T1000 (cell line): Measurements from ENCODE around the gene LHFPL3.
"Not testable (repeated sequence)": the region's sequence is repeated elsewhere in the genome, so short reads cannot be mapped to it uniquely, and the experiment has no call there.

ENCODE experiments used
- DNase-seq: peaks from one replicate; lab custom pipeline; 2025; ENCODE audit warnings: mixed read lengths; lab: John Stamatoyannopoulos, UW

The LHFPL3 gene

DNA sequence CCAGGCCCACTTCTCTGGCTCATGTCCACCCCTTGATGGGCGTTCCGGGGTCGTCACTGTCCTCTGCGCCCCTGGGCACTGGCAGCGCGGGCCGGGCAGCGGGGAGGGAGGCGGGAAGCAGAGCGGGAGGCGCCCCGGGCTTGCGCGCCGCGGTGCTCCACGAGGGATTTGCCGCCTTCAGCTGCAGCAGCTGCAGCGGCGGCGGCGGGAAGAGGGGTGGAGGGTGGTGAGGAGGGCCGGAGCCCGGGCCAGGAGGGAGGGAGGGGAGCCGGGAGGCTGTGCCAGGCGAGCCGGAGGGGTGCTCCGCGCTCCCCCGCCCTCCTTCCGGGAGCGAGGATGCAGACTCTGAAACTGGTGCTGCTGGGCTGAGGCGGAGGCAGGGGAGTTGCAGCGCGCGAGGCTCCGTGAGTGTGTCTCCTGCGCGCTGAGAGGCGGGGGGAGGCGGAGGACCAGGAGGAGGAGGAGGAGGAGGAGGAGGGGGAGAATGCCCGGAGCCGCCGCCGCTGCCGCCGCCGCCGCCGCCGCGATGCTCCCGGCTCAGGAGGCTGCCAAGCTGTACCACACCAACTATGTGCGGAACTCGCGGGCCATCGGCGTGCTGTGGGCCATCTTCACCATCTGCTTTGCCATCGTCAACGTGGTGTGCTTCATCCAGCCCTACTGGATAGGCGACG is at the start of gene LHFPL3:
TSS of gene LHFPL3 (plus strand) at position 308 of the 674 bp plus-strand sequence.
- DNase-seq = no peak

DNA sequence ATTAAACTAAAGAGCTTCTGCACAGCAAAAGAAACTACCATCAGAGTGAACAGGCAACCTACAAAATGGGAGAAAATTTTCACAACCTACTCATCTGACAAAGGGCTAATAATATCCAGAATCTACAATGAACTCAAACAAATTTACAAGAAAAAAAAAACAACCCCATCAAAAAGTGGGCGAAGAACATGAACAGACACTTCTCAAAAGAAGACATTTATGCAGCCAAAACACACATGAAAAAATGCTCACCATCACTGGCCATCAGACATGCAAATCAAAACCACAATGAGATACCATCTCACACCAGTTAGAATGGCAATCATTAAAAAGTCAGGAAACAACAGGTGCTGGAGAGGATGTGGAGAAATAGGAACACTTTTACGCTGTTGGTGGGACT is 46.7 kb upstream of the LHFPL3 start:
- DNase-seq = not testable (repeated sequence)

DNA sequence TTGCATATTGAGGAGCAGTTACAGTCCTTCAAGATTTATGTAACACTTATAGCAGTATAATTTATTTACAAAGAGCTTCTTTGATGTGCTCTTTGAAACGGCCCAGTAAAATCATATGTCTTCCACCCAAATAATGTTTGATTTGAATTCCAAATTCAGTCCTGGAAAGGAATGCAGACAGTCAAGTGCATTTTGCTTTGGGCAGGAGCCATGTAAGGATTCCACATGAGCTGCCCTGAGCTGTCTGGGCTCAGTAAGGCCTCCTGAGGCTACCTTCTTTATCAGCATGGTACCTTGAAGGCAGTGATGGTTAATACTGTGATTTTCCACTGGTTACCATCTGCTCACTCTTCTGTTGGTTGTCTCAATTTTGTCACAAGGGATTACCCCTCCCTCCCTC is 41.6 kb upstream of the LHFPL3 start:
- DNase-seq = no peak

DNA sequence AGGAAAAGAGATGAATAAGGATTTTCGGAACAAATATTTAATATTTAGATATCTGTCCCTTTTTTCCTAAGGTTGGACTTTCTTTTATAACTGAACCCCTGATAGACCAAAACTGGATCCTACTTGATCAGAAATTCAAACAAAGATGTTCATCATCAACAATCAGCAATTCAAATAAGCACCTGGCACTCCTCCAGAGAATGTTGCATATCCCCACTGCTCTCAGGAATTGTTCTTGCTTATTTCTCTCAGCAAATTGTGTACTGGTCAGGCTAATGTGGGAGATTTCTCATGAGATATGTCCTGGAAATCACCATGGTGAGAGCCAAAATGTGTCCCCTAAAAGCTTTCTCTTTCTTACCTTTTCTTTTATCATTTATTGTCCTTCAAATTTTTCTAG is 40.3 kb upstream of the LHFPL3 start:
- no peak for DNase-seq

GRCh38 chr7:104294291-104294690 is 34.1 kb upstream of the LHFPL3 start:
- DNase-seq = no peak

DNA sequence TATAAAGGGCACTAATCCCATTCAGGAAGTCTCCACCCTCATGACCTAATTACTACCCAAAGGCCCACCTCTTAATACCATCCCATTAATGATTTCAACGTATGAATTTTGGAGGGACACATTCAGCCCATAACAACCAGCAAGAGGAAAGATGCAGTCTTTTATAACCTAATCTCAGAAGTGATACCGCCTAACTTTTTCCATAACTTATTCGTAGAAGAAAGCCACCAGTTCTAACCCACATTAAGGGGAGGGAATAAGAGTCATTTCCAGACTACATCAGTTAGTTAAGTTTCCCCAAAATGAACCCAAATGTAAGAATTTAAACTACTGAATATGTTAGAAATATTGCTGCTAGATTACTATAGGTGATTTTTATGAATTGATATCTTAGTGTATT is 32.1 kb upstream of the LHFPL3 start:
- DNase-seq = no peak

GRCh38 chr7:104296900-104297299 is 31.5 kb upstream of the LHFPL3 start:
- no peak for DNase-seq

- DNase-seq = no peak
Observed at GRCh38 chr7:104299323-104299722, 29.1 kb upstream of the LHFPL3 start.

DNA sequence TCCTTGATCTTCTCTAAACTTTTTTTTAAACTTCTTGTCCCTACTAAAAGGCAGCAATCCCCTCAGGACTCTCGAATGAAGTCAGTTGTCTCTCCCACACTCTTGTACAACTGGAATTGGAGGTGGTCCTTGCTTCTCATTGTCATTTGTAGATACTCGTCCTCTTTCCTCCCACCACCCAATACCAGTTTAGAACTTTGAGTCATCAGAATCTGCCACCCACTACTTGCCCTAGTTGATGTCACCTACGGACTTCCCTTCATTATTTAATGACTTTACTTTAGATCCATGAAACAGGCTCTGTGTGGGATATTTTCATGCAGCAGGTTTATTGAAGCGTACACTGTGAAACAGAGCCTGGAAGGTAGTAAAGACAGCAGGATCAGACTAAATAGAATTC is 28.6 kb upstream of the LHFPL3 start:
- DNase-seq = no peak

DNA sequence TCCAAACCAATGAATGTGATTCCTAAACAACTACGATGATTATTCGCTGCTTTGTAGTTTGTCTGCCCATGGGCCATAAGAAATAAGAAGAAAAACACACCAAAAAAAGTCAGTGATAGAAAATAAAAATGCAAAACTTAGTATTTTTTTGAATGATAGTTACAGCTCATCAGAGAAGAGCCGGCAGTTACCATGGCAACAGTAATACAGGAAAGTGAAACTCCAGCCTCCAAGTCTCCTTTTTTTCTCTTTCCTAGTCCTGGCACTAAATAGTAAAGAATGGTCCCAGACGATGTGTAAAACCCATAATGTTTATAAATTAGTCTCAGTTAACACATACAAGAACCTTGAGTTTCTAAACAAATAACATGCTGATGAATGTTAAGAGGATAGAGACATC is 21.6 kb upstream of the LHFPL3 start:
- DNase-seq = no peak

DNA sequence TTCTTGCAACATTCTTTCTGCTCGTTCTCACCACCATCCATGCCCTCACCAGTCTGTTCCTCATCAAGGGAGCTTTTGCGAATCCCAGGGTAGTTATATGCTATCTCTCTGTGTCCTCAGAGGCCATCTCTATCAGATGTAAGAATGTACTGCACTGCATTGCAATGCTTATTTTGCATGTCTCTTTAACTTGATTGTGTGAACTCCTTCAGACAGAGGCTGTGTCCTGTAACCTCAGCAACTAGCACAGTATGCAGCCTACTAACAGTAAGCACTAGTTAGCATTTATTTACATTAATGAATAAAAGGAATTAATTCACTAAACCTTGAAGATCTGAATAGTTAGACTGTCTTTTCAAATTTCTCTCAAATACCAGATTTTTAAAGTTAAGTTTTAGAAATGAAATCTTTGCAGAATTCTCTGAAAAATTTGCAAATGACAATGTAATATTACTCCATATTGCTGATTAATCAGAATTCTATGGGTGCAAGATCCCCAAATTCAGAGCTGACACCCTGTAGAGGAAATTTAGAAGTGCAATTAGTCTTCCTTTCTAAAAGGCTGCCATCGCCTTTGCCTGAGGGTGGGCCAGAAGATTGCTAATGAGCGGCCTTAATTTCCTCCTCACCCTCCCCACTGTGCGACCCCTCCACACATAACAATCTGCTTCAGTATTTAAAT is 10.3 kb upstream of the LHFPL3 start:
- DNase-seq = no peak

DNA sequence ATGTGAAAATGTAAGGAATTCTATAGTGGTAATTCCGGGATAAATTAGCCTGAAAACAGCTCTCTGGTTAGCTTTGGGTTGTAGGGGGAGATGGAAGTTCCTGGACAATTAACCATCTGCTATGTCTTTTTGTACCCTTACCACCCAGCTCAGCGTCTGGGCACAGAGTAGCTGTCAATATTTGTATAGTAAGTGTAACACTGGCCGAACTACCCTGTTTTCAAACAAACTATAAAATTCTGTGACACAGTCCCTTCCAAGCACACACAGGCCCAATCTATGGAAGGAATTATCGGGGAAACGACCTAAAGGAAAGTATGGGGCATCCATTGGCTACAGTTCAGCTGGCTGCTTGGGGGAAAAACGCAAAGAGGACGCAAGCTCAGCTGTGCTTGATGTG is 869 bp upstream of the LHFPL3 start:
- no peak for DNase-seq

DNA sequence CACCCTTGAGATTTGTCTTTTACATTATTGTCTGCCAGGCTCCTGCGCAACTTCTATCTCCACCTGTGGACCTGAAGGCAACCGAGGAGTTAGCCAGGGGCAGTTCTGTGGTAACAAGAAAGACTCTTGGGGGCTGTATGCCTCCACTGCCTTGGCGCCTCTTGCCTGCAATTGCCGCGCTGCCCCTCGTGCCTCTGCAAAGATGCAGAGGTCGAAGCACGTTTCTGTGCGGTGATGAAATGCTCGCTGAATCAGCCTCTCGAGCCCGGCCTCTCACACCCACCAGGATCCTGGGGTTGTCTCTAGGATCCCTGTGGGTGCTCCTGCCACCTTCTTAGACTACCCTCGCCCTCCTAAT is 486 bp upstream of the LHFPL3 start:
- no peak for DNase-seq

DNA sequence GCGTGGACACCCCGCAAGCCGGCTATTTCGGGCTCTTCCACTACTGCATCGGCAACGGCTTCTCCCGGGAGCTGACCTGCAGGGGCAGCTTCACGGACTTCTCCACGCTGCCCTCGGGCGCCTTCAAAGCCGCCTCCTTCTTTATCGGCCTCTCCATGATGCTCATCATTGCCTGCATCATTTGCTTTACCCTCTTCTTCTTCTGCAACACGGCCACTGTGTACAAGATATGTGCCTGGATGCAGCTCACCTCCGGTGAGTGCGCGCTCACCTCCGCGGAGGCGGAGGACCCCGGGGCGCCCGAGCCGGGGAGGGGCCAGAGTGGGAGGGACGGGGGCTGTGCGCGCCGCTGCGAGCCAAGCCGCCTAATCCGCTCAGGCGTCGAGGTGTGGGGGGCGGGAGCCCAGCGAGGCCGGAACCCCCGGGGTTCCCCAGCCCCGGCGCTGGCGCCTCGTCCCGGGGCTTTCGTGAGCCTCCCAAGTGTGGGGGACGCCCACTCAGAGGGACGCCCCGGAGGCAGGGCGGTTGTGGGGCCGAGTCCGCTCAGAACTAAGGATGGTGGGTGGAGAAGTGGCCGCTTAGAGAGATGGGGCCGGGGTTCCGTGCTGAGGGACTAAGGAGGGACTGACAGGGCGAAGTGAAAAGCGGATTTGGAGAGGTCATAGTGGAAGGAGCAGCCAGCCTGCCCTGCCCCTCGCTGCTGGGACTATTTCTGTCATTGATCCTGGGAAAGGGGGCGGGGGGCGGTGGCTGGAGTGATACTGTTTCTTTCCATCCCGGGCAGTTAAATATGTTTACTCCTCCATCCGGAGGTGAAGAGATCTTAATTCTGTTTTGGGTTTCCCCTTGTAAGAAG is 795 bp downstream of the LHFPL3 start:
- DNase-seq = no peak

DNA sequence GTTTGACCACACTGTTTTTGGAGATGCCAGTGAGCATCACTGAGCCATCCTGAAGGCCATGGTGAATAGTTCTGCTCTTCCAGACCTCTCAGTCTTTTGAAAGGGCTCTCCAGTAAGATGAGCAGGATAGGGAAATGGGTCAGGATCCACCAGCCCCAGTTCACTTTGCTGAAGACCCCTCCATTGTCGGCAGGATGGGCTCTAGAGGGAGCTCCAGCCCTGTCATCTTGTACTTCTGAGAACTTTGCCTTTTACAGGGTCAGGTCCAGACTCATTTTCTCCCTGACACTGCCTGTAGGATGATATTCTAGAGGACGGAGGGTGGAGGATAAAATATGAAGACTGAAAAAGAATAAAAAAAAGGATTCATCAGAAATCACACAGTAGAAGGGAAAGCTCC is 13.1 kb downstream of the LHFPL3 start:
- no peak for DNase-seq

GRCh38 chr7:104352736-104353135 is 24.3 kb downstream of the LHFPL3 start:
- no peak for DNase-seq

GRCh38 chr7:104357166-104357565 is 28.8 kb downstream of the LHFPL3 start:
- no peak for DNase-seq

DNA sequence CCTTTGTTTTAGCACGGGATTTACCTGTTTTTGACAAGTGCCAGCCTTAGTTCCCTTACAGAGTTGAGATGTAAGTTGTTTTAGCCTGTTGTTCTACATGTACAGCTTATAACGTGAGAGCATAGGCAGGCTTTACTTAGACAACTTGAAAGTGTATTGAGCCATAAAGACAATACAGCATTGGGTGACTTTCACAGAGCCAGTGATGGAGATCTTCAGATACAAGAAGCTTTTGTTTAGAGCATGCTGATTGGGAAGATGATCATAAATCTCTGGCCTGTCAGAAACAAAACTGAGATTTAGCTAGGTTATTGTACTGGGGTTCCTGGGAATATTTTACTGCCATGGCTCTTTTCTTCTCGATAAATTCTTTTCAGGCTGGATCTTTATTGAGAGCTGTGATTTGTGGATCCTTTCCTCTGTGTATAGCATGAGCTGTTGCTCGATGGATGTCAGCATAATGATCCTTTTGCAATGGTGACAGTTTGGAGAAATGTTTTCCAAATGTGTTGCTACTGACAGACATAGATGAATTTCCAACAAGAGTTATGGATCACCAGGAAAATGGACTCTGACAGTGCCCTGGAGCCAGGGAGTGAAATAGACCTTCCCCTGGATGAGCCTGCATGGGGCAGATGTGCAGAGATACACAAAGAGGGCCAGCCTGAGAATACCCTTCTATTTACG is 30.2 kb downstream of the LHFPL3 start:
- DNase-seq = no peak

DNA sequence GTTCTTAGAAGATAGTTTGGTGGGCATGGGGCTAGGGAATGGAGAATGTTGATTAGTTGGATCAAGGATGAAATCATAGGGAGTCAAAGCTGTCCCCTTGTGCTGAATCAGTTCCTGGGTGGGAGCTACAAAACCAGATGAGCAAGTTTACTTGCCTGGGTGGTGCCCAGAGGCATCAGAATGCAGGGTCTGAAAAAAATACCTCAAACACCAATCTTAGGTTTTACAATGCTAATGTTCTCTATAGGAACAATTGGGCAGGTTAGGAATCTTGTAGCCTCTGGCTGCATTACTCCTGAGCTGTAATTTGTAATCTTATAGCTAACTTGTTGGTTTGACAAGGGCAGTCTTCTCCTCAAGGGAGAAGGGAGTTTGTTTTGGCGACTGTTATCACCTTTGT is 34.4 kb downstream of the LHFPL3 start:
- no peak for DNase-seq

DNA sequence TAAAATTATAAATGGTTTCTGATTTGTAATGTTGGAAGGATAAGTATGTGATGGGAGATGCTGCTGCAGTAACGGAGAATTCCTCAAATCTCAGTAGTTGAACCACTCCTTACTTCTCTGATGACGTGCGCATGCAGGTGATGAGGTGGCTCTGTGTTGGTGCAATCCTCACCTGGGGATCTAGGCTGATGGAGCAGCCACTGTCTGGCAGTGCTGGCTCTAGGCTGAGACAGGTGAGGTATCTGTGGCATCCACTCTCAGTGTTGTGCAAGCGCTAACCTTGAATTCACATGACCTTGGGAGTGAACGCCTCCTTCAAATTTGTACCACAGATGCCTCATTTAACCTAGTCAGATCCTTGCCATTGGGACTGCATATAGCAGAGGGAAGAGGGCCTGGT is 35.0 kb downstream of the LHFPL3 start:
- DNase-seq = no peak

DNA sequence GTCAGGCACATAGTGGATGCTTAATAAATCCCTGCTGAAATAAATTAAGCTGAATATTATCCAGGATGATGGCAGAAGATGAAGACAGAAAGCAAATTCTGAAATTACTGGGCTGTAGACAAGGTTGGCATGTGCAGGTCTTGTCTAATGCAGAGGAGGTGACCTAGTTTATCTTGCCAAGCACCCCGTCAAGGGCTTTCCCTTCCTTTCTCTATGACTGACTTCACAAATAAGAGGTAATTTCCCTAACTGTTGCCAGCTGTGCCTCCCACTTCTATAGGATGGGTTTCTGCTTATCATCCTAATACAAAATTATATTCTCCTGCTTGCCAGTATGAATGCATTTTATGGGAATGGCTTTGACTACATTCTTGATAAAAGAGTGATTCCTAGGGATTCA is 38.0 kb downstream of the LHFPL3 start:
- no peak for DNase-seq

GRCh38 chr7:104367926-104368325 is 39.5 kb downstream of the LHFPL3 start:
- no peak for DNase-seq
